Measurements from ENCODE around the gene SLC16A1. TPM values are rescaled to one million over a fixed set of nuclear protein-coding genes. Genes with fewer than 3 reads are reported as not detected.

SLC16A1 gene
- total RNA-seq, 2 donors from 2014 or later = 14.6 to 110 TPM

GRCh38 chr1:112929979-112930378, 26.0 kb downstream of the SLC16A1 start:
- Histone ChIP-seq H3K27ac (no peak overlapping the region), H3K4me1 (replicated peaks) (no peaks in the 10 kb centered on the region), H3K4me3 (no peak overlapping the region), H3K36me3 (no peaks in the 10 kb centered on the region), H3K9me3 (no peaks in the 10 kb centered on the region), H3K27me3 (replicated peaks; ENCODE audit: insufficient read depth) (no peaks in the 10 kb centered on the region)
- TF ChIP-seq CTCF (IDR thresholded peaks at IDR 0.05) = no peak
- TF ChIP-seq POLR2A (IDR thresholded peaks at IDR 0.05) = no peak
- no peak for TF ChIP-seq POLR2AphosphoS5 (IDR thresholded peaks at IDR 0.05)
- intact Hi-C loops (cut with DNase I) = no loop called here
- no peak for DNase-seq (ENCODE audit: low spot score)
- WGBS = 97% methylated on average over 4 of the region's 4 CpGs

- intact Hi-C loops (cut with DNase I) = no loop called here
- H3K4me3 ChIP-seq = no peak overlapping the region
- H3K27ac ChIP-seq = no peak overlapping the region
- TF ChIP-seq POLR2AphosphoS5 (IDR thresholded peaks at IDR 0.05) (no peak), POLR2A (IDR thresholded peaks at IDR 0.05) (no peak), CTCF (IDR thresholded peaks at IDR 0.05) (no peak)
- no peaks in the 10 kb centered on the region for H3K9me3 ChIP-seq
- H3K27me3 ChIP-seq (replicated peaks; ENCODE audit: insufficient read depth) = no peaks in the 10 kb centered on the region
- WGBS = 68% methylated on average over 2 of the region's 2 CpGs
- no peak for DNase-seq (ENCODE audit: low spot score)
- H3K36me3 ChIP-seq = no peaks in the 10 kb centered on the region
- H3K4me1 ChIP-seq (replicated peaks) = no peaks in the 10 kb centered on the region
Observed at GRCh38 chr1:112927462-112927990, 28.5 kb downstream of the SLC16A1 start.

GRCh38 chr1:112926858-112927257, 29.1 kb downstream of the SLC16A1 start:
- intact Hi-C loops (cut with DNase I) = no loop called here
- Histone ChIP-seq H3K9me3 (no peaks in the 10 kb centered on the region), H3K4me1 (replicated peaks) (no peaks in the 10 kb centered on the region), H3K36me3 (no peaks in the 10 kb centered on the region), H3K27ac (no peak overlapping the region), H3K27me3 (replicated peaks; ENCODE audit: insufficient read depth) (no peaks in the 10 kb centered on the region), H3K4me3 (no peak overlapping the region)
- DNase-seq (ENCODE audit: low spot score) = no peak
- 89% methylated on average over 1 of the region's 1 CpG for WGBS
- TF ChIP-seq CTCF (IDR thresholded peaks at IDR 0.05) (no peak), POLR2AphosphoS5 (IDR thresholded peaks at IDR 0.05) (no peak), POLR2A (IDR thresholded peaks at IDR 0.05) (no peak)

GRCh38 chr1:112925015-112925414, 31.0 kb downstream of the SLC16A1 start:
- no peak for DNase-seq (ENCODE audit: low spot score)
- TF ChIP-seq POLR2A (IDR thresholded peaks at IDR 0.05) = no peak
- no peak for TF ChIP-seq CTCF (IDR thresholded peaks at IDR 0.05)
- no peak for TF ChIP-seq POLR2AphosphoS5 (IDR thresholded peaks at IDR 0.05)
- WGBS = 81% methylated on average over 3 of the region's 3 CpGs
- intact Hi-C loops (cut with DNase I) = no loop called here
- Histone ChIP-seq H3K4me3 (no peak overlapping the region), H3K27ac (no peak overlapping the region), H3K27me3 (replicated peaks; ENCODE audit: insufficient read depth) (no peaks in the 10 kb centered on the region), H3K36me3 (no peaks in the 10 kb centered on the region), H3K4me1 (replicated peaks) (no peaks in the 10 kb centered on the region), H3K9me3 (no peaks in the 10 kb centered on the region)

GRCh38 chr1:112923959-112924349, 32.0 kb downstream of the SLC16A1 start:
- no peak for TF ChIP-seq CTCF (IDR thresholded peaks at IDR 0.05)
- no peak for TF ChIP-seq POLR2A (IDR thresholded peaks at IDR 0.05)
- no peak for TF ChIP-seq POLR2AphosphoS5 (IDR thresholded peaks at IDR 0.05)
- DNase-seq (ENCODE audit: low spot score) = no peak
- intact Hi-C loops (cut with DNase I) = no loop called here
- H3K36me3 ChIP-seq = no peaks in the 10 kb centered on the region
- no peaks in the 10 kb centered on the region for H3K27me3 ChIP-seq (replicated peaks; ENCODE audit: insufficient read depth)
- H3K4me3 ChIP-seq = no peak overlapping the region
- no peak overlapping the region for H3K27ac ChIP-seq
- WGBS = 98% methylated on average over 12 of the region's 12 CpGs
- no peaks in the 10 kb centered on the region for H3K9me3 ChIP-seq
- H3K4me1 ChIP-seq (replicated peaks) = no peaks in the 10 kb centered on the region
